Ovary (tissue), 10 donors: ENCODE data around the gene NPSR1. TPM values are rescaled to one million over a fixed set of nuclear protein-coding genes. Genes with fewer than 3 reads are reported as not detected.

Source experiments
- DNase-seq, 5 donors: peaks; one replicate each; pipeline ENCODE4 v3.0.0-alpha.2; 2019 to 2020
- H3K27ac ChIP-seq, 2 donors: fragments of 200-600 bp; one replicate each; pipeline versions ENCODE4 v1.5.1 to v1.8.0; 2019 to 2022
- H3K27me3 ChIP-seq: fragments of 200-600 bp; one replicate; pipeline ENCODE4 v1.8.0; 2022
- H3K36me3 ChIP-seq: fragments of 200-600 bp; sonication (generic); one replicate; pipeline ENCODE4 v1.5.1; 2019
- H3K4me1 ChIP-seq: one replicate; pipeline ENCODE4 v1.8.1; 2013; ENCODE audit warnings: mild to moderate bottlenecking, moderate library complexity; ENCODE audit not compliant: insufficient read depth
- H3K4me3 ChIP-seq: fragments of 200-600 bp; sonication (generic); one replicate; pipeline ENCODE4 v1.5.1; 2017
- H3K9me3 ChIP-seq, 2 donors: fragments of 200-600 bp in 1 of 2; sonication (generic) in 1 of 2; one replicate each; pipeline versions ENCODE4 v1.5.1 to v1.8.1; 2013 to 2019; ENCODE audit warnings: mild to moderate bottlenecking in 1 of 2, moderate library complexity in 1 of 2
- EP300 ChIP-seq: sonication (generic); formaldehyde crosslinking; IDR thresholded peaks from one replicate; pipeline ENCODE4 v1.6.1; 2017; ENCODE audit warnings: antibody characterized with exemption
- POLR2A ChIP-seq: fragments of 450-650 bp; IDR thresholded peaks from one replicate; pipeline ENCODE4 v1.6.1; 2017; ENCODE audit warnings: antibody characterized with exemption, mild to moderate bottlenecking, moderate library complexity
- WGBS, 3 donors: extraction: QIAGEN DNeasy Blood & Tissue Kit in 1 of 3; methylation state at CpG; one replicate each; pipeline versions ENCODE4 v1.1.5 to v1.1.7; 2013 to 2017; 5-methylcytosine and 5-hydroxymethylcytosine counted together
- intact Hi-C, 4 donors: fragments of 100-400 bp; cut with DNase I; formaldehyde crosslinking; loops; one replicate each; pipeline versions ENCODE4 v1.11.0 to v1.15.1; 2022 to 2023
- long read RNA-seq, 3 donors: library from polyadenylated mRNA in 2 of 3; unstranded in 2 of 3; transcript quantifications; one replicate each; pipeline ENCODE4 v2.0.0 and lab custom pipeline, GENCODE V29; 2021 to 2026
- polyA plus RNA-seq, 2 donors: library from polyadenylated mRNA; stranded (reverse); fragments of 200-250 nt in 1 of 2; fragments of 350-450 nt in 1 of 2; fragmentation: Illumina TruSeq in 1 of 2; extraction: RNeasy Lipid Tissue Mini Kit (QIAGEN cat#74804) in 1 of 2; gene quantifications; one replicate each; pipeline ENCODE4 v1.2.3, GENCODE V29; 2013 to 2014
- total RNA-seq, 7 donors: library from RNA; depleted of rRNA in 2 of 7; stranded (reverse); fragments of >200 nt in 2 of 7; fragmentation: NEBNext Ultra II Directional in 3 of 7; extraction: Animal tissue kit (Norgen Biotek cat#: 25700) in 3 of 7; gene quantifications; one replicate each; pipeline versions ENCODE4 v1.1.0 to v1.2.4, GENCODE V29; 2016 to 2023
- TF ChIP-seq, protein P1 (sequence below), 3 donors: fragments of 450-650 bp in 2 of 3; fragments of 200-600 bp in 1 of 3; IDR thresholded peaks; one replicate each; pipeline versions ENCODE4 v1.5.1 to v1.8.0; 2016 to 2022; ENCODE audit warnings: antibody characterized with exemption in 3 of 3, mild to moderate bottlenecking in 1 of 3
- donor health status: DM: no; HTN: no; CAD: no; lungs with moderate emphysema.
- donor health status: DM: no; HTN: no; CAD: no.
- donor health status: Bipolar disorder and iron deficiency.
- donor health status: DM: yes; HTN: yes; CAD: no.
- donor health status: DM: no; HTN: no; CAD: no.
- donor health status: DM: yes; HTN: yes; CAD: no.

NPSR1 gene, protein sequence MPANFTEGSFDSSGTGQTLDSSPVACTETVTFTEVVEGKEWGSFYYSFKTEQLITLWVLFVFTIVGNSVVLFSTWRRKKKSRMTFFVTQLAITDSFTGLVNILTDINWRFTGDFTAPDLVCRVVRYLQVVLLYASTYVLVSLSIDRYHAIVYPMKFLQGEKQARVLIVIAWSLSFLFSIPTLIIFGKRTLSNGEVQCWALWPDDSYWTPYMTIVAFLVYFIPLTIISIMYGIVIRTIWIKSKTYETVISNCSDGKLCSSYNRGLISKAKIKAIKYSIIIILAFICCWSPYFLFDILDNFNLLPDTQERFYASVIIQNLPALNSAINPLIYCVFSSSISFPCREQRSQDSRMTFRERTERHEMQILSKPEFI
- total RNA-seq (not detected), polyA plus RNA-seq (not detected)
- long read RNA-seq, donor 1, result 0 reads
- long read RNA-seq, donor 2, result 0 reads
- long read RNA-seq, donor 3, result 0 reads

DNA sequence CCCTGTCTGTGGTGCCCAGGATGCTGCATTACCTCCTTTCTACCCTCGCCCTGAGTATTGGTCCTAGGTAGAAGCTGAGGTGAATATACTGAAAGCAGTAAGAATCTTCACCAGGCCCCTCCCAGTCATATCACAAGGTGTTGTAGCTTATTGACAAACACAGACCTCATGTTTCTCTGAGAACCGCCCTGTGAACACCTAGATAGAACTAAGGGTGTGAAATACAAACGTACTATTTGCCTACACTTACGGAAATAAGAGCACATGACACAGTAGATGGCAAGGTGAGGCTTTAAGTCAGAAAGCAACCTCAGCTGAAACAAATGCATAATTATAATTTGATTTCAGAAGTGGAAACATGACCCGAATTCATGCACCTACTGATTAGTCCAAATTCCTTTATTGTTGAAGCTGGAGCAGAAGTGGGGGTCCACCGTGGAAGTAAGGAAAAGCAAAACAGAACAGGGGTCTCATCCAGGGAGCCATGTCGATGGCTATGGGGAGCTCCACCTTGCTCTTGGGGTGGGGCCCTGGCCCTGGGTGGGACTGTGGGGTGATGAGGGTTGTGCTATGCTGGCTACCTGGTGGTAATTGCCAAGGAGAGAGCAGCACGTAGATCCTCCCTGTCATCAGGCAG is at the start of gene NPSR1:
Gene NPSR1 (plus strand): TSS at position 587 of the 637 bp plus-strand sequence. CDS start 195 bp downstream, outside the sequence.
- no peak for DNase-seq
- TF ChIP-seq POLR2A, result no peak
- TF ChIP-seq, protein P1, sequence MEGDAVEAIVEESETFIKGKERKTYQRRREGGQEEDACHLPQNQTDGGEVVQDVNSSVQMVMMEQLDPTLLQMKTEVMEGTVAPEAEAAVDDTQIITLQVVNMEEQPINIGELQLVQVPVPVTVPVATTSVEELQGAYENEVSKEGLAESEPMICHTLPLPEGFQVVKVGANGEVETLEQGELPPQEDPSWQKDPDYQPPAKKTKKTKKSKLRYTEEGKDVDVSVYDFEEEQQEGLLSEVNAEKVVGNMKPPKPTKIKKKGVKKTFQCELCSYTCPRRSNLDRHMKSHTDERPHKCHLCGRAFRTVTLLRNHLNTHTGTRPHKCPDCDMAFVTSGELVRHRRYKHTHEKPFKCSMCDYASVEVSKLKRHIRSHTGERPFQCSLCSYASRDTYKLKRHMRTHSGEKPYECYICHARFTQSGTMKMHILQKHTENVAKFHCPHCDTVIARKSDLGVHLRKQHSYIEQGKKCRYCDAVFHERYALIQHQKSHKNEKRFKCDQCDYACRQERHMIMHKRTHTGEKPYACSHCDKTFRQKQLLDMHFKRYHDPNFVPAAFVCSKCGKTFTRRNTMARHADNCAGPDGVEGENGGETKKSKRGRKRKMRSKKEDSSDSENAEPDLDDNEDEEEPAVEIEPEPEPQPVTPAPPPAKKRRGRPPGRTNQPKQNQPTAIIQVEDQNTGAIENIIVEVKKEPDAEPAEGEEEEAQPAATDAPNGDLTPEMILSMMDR (IDR thresholded peaks at IDR 0.05), result no peak
- no peak for TF ChIP-seq EP300
- intact Hi-C loops, result no loop called here
- Histone ChIP-seq H3K27ac (no peak within 1 kb of the TSS), H3K4me1 (no peaks in the 10 kb centered on the region), H3K9me3 (no peaks in the 10 kb centered on the region), H3K4me3 (no peak within 1 kb of the TSS), H3K36me3 (no peaks in the 10 kb centered on the region), H3K27me3 (no peaks in the 10 kb centered on the region)
- 72 to 81% (median 73%) methylated on average over 8 of the region's 8 CpGs for WGBS, 3 donors

DNA sequence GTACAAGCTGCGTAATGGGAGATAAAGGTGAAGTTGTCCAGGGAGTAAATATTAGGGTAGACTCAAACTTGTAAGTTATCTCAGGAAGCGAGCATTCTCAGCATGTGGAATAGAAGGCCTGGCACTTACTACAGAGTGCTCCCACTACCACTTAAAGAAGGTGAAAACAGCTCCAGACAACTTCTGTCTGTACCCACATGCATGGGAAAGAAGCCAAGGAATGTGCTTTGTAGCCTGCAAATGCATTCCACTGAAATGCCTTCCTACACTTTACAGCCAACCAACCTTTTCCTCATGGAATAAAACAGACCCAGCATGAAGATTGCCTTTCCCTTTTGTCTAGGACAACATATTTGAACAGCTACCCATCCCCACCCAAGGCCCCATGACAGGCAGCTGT is 45.4 kb upstream of the NPSR1 start:
- no peak overlapping the region for H3K27ac ChIP-seq
- 35 to 67% (median 57%) methylated on average over 2 of the region's 2 CpGs for WGBS, 3 donors

DNA sequence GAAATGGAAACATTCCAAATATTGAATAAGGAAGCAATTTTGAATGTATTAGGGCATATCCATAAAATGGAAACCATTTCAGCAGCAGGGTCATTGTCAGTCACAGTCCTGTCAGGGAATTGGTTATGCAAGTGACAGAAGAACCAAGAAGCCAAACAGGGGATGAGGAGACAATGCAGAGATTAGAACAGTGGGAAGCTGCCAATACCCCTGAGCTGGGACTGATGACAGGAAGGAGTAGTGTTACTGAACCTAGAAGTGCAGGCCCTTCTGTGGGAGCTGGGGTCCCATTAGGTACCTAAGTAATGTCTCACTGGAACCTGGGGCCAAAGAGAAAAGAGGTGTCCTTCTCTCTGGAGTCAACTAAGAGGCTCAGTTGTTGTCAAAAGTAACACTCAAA is 37.6 kb upstream of the NPSR1 start:
- Histone ChIP-seq H3K4me3 (no peak overlapping the region), H3K27me3 (no peaks in the 10 kb centered on the region), H3K4me1 (no peaks in the 10 kb centered on the region), H3K27ac (no peak overlapping the region), H3K36me3 (no peaks in the 10 kb centered on the region), H3K9me3 (no peaks in the 10 kb centered on the region)
- intact Hi-C loops, result no loop called here
- no peak for DNase-seq
- TF ChIP-seq, protein P1 (IDR thresholded peaks at IDR 0.05), result no peak
- TF ChIP-seq EP300 (no peak), POLR2A (no peak)

More for the DNA sequence above, 45.4 kb upstream of the NPSR1 start:
- Histone ChIP-seq H3K4me1 (no peaks in the 10 kb centered on the region), H3K9me3 (no peaks in the 10 kb centered on the region), H3K4me3 (no peak overlapping the region), H3K27me3 (no peaks in the 10 kb centered on the region), H3K36me3 (no peaks in the 10 kb centered on the region)
- TF ChIP-seq, protein P1 (IDR thresholded peaks at IDR 0.05), result no peak
- TF ChIP-seq POLR2A (no peak), EP300 (no peak)
- intact Hi-C loops, result no loop called here
- DNase-seq, result no peak

DNA sequence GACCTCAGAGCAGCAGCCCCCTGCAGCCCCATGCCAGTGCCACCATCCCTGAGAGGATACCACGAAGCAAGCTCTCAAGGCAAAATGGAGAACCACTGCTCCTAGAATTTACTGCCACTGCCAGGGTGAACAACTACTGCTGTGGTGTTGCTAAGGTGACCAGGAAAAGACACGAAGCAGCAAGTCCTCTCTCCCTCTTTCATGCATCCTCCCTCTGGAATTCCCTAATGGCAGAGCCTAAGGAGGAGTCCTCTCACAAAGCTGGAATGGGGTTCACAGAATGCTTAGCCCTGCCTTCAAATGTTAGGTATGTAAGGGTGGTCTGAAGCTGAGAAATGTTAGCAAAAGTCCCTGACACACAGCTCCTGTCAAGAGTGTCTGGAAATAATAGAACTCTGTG is 35.8 kb upstream of the NPSR1 start:
- intact Hi-C loops, result no loop called here

More for the DNA sequence above, 35.8 kb upstream of the NPSR1 start:
- Histone ChIP-seq H3K9me3 (no peaks in the 10 kb centered on the region), H3K27me3 (no peaks in the 10 kb centered on the region), H3K36me3 (no peaks in the 10 kb centered on the region), H3K27ac (no peak overlapping the region), H3K4me3 (no peak overlapping the region), H3K4me1 (no peaks in the 10 kb centered on the region)
- TF ChIP-seq EP300 (no peak), POLR2A (no peak)
- TF ChIP-seq, protein P1 (IDR thresholded peaks at IDR 0.05), result no peak
- 7 to 37% (median 9%) methylated on average over 2 of the region's 2 CpGs for WGBS, 3 donors
- no peak for DNase-seq
